Activated CD4-positive, alpha-beta T cell treated with anti-CD3 and anti-CD28 coated beads, Interleukin-2, amount 50 U/mL, for 48 hours (primary cell): ENCODE measurements around the gene SEL1L2.

ENCODE experiments used
- DNase-seq, 2 experiments: peaks; one replicate each; pipeline ENCODE4 v3.0.0-alpha.2; 2020

Gene SEL1L2

DNA sequence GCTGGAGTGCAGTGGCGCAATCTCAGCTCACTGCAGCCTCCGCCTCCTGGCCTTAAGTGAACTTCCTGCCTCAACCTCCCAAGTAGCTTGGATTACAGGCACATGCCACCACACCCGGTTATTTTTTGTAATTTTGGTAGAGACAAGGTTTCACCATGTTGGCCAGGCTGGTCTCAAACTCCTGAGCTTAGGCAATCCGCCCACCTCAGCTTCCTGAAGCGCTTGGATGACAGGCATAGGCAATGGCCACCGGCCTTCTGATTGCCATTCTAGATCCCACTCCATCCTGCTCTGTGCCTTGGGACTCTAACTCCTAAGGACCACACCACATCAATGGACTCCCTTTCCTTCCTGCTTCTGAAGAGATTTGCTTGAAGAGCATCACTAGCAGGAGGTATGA lies 60.6 kb downstream of the SEL1L2 start:
- DNase-seq = no peak

DNA sequence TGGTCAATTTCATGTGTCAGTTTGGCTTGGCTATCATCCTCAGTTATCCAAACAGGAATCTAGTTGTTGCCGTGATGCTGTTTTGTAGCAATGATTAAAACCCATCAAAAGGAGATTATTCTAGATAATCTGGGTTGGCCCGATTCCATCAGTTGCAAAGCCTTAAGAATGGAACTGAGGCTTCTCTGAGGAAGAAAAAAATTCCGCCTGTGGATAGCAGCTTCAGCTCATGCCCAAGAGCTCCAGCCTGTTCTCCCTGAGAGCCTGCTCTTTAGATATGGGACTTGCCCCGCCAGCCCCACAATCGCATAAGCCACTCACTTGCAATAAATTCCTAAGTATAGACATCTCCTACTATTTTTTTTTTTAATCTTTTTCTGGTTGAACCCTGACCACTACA lies 61.5 kb downstream of the SEL1L2 start:
- no peak for DNase-seq

DNA sequence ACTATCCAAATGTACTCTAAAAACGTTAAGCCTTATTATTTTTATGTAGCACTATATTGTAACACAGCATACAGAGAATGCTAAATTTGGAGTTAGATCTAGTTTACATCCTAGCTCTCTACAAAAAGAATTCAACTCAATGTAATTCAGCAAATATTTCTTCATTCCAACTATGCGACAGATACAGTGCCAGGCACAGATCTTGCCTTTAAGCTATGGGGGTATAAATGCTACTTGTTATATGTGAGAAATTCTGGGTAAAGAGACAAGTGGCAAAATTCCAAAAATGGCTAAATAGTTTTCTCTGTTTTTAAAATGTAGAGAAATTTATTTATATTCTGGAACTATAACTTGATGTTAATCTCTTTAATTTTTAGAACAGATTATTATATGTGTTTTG lies 63.2 kb downstream of the SEL1L2 start:
- DNase-seq = no peak

DNA sequence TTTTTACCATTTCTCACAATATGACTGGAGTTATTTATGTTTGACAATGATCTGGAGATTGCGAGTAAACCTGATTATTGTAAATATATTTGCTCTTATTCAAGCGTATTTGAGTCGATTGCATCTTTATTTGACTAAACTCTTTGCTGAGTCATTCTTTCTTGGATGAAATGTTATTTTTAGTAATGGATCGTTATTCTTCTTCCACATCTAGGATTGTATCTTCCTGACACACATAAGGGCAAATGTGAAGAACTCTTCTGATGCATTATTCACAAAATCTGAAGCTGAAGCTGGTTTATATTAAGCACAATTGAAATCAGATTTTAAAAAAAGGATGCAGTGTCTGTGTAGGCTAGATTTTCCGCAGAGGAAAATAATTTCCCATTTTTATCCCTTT lies 68.2 kb downstream of the SEL1L2 start:
- DNase-seq = no peak

DNA sequence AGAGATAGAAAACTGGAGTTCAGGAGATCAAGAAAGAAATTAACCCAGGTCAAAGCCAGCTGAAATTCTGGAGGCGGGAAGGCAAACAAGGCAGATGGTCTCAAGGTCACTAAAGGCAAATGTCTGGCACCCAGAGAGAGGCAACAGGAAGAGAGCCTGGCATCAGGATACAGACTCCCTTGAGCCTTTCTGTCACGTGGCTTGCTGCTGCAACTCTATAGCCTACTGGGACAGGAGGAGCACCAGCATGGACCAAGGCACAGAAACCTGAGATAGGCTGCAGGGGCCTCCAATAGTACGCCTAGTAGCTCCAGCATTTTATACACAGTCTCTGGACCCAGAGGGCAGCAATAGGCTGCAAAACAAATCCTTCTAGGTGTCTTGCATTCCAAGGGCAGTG lies 75.1 kb downstream of the SEL1L2 start:
- DNase-seq = no peak

DNA sequence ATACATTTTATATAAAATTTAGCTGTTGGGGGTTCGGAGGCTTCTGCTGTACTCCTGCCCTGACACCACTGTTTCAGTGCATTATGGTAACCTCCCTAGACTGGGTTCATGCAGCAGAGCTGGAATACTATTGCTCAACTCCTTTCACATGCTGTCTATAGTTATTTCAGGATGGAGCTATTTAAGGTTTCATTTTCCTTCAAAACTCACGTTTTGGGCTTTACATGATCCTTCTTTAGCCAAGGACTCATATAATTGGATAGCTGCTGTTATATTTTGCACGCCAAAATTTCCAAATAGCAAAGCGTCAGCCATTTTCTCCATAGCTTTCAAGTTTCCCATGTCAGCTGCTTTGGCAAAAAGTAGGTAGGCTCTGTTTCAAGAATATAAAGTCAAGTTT lies 76.8 kb downstream of the SEL1L2 start:
- no peak for DNase-seq

DNA sequence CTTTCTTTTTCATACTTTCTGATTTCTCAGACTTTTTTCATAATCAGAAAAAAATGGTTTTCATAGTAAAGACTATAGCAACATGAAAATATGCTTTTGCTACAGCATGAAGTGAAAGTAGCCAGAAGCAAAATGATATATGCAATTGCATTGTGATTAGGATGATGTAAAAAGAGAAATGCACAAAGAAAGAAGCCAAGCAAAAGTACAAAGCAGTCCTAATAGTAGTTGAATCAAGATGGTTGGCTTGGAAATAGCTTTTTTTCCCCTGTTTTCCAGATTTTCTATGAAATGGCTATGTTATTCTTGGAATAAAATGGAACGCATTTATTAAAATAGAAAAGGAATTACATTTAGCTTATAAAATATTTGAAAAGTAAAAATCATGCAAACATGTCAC lies 77.3 kb downstream of the SEL1L2 start:
- DNase-seq = no peak

DNA sequence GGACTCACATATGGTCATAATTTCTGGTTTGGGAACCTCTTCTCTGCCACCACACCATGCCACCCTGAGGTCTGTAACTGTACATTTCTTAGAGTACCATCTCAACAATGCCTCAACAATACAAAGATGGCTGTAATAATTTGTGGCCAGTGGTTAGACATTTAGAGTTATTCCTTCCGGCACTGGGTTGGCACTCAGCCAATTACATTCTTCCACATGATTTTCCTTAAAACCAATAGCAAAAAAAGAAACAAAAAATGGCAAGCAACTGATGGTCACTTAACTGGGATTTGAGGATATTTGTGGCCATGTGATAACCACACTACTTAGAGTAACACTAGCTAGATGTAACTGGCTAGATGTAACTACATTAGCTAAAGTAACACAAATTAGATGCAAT lies 79.9 kb downstream of the SEL1L2 start:
- DNase-seq = no peak

DNA sequence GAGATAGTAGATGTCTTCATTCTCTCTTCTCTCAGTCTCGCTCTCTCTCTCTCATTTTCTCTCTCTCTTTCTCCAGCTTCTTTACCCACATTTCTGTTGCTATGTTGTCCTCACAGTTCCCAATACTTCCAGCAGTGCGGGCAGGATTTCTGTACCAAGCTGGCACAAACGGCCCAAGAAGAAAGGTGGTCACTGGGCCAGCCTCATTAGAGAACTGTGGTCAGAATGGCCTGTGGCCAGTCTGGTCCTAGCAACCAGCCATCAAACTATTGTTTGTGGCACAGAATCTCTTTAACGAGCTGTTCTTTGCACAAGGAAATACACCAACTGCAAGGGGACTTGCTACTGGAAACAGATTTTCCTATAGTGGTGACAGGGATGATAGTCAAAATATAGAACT lies 81.3 kb downstream of the SEL1L2 start:
- no peak for DNase-seq

DNA sequence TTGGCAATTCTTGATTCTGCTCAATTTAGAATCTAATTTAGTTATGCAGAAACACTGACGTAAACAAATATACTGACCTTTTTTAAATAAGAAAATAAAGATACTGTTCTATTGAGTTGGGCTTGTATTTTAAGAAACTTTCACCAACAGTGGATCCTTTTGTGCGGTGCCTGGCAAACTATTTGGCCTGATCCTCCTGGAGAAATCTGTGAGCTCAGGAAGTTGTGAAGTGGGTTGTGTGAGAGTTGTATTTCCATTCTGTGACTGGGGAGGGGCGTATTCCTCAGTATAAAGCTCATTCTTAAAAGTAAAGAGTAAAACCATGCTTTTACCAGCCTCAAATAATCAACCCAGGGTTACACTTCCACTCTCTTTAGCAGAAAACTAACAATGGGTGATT lies 85.6 kb downstream of the SEL1L2 start:
- DNase-seq = no peak

DNA sequence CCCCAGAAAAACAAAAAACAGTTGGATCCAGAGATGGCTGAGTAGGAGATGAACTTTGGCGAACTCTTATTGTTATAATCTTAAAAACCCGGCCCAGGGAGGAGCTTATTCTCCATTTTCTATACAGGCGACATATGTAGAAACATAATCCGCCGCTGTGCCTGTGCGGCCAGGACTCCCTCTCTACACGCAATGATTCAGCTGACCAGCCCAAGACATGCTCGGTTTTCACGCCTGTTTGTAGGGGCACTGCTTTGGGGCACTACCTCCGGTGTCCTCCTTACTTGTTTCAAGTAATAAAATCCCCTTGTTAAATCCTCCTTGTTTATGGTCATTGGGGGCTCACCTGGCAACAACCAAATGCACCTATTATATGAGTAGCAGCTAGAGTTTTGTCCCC lies 89.9 kb downstream of the SEL1L2 start:
- no peak for DNase-seq

DNA sequence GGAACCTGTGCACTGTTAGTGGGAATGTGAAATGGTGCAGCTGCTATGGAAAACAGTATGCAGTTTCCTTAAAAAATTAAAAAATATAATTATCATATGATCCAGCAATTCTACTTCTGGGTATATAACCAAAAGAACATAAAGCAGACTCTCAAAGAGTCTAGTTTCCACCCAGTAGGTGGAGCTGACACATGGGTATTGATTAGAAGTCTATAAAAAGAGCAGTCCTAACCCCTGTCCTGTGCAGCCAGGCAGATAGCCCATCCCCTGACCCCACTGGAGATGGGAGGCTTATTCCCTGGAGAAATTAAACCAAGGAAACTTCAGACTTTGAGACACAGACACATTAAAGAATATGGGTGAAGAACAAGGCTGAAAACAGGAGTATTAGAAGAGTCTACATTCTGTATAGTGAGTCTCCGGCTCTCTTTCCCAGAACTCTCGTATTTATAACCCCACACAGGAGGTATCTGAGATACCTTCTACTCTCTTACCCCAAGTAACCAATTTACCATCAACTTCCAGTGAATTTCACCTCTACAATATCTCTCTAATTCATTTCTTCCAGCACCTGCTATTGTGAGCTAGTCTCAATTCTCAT lies 92.3 kb downstream of the SEL1L2 start:
- no peak for DNase-seq

DNA sequence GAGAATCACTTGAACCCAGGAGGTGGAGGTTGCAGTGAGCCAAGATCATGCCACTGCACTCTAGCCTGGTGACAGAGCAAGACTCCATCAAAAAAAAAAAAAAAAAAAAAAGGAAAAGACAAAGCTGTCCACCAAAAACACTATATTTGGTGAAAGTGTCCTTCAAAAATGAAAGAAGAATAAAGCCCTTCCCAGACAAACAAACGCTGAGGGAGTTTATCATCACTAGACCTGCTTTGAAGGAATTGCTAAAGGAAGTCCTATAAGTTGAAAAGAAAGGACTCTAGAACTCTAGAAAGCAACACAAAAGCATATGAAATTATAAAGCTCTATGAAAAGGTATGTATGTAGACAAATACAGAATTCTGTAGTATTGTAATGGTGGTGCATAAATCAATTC lies 98.8 kb downstream of the SEL1L2 start:
- no peak for DNase-seq

DNA sequence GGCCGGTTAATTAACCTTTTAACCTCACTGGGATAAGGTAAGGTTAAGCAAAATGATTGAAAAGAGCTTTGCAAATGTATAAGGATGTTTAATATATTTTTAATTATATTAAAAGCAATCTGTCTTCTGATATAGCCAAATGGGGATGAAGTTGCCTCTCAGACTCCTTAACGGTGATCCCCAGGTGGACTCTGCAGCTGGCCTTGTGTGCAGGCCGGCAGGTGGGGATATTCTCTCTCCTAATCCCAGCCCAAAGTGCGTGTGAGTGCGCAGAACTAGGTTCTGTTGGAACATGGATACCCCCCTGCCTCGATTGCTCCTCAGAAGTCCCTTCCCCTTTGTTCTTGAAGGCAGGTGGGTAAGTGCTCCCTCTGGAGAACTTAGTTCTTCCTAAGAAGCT lies 105.6 kb downstream of the SEL1L2 start:
- DNase-seq = no peak

DNA sequence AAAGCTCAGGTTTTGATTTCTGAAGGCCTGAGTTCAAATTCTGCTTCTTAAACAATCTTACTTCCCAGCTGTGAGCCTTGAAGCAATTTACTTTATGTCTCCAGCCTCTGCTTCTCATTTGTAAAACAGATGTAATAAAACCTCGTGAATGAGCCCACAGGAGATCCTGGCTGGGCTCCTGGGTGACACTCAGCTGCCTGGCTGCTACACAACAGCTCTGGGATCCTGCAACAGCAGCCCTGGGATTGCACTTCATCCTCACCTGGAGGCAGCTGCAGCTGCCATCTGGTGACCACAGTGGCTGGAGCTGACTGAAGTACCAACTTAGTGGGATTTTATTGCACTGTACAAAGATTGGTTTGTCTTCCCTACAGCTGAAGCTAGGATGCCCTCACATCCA lies 107.0 kb downstream of the SEL1L2 start:
- no peak for DNase-seq

DNA sequence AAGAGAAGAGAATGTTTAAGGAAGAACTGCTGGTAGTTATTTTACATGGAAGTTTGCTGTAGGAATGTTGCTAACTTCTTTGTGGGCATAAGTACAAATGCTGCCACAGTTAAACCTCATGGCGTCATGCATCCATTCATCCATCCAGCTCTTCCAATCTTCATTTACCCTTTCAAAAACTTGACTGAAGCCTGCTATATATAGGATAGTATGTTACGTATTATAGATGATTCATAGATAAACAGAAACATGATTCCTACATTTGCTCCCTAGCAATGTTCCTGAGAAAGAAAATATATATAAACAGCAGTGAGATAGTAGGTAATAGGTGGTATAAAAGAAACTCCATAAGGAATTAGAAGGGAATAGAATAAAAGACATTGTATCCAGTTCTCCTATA lies 111.8 kb downstream of the SEL1L2 start:
- DNase-seq = no peak

DNA sequence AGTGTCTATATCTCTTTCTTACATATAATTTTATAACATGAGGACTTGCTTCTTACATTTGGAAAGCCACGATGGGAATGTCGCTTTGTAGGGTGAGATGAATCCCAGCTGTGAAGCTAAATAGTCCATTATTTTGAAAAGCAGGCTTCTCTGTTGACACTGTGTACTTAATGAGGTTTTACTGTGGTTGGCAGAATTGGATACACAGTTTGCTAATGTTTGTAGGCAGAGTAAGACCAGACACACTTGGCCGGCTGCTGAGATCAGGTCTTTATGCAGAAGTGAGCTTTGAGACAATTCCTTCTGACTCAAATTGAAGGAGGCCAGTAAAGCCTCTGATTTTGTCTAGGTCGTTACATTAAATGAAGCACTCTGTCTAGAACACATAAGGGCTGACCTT lies 112.6 kb downstream of the SEL1L2 start:
- no peak for DNase-seq

DNA sequence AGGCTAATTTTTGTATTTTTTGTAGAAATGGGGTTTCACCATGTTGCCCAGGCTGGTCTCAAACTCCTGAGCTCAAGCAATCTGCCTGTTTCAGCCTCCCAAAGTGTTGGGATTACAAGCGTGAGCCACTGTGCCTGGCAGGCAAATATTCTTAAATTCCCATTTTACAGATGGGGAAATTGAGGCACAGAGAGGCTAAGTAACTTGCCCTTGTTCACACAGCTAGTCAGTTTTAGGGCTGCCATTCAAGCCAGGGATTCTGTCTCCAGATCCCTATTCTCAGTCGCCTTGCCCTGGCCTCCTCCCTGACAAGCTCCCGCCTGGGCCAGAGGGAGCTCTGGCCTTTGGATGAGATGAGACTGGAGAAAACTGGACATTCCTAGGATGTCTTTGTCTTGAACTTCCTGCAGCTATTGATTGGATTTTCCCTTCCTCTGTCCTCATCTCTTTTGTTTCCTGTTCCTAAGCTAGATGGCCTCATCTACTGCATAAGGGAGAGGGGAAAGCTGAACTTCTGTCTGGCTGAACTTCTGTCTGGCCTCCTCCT lies 115.1 kb downstream of the SEL1L2 start:
- DNase-seq = no peak

DNA sequence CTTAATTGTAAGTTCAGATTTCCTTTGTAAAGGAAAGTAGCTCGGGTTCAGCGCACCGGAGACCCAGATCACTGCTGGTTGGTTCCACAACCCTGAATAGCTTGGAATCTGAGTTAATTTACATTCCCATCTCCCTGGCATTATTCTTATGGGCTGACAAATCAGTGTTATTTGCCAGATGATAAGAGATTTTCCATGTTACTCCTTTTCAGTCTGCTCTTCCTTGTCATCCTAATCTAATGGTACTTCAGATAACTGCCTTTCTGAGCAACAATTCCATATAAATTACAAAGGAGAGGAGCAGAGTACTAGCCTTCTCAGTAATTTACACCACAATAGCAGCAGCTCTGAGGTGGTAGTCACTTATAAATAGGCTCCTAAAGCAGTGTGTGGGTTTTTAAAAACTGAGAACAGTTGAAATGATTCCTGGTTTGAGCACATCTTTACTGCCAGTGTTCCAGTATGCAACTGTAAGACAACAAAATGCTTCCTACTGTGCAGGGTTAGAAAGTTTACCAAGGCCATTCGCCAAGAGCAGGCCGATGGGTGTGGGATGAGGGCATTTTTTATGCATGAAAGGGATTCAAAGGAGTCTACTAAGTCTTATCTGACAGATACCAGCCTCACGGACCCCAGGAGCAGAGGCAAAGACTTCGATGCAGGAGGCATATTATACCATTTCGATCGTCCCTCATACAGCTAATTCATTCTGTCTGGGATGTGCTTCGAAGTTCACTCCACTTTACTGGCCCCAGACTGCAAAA lies 115.8 kb downstream of the SEL1L2 start:
- DNase-seq = no peak

DNA sequence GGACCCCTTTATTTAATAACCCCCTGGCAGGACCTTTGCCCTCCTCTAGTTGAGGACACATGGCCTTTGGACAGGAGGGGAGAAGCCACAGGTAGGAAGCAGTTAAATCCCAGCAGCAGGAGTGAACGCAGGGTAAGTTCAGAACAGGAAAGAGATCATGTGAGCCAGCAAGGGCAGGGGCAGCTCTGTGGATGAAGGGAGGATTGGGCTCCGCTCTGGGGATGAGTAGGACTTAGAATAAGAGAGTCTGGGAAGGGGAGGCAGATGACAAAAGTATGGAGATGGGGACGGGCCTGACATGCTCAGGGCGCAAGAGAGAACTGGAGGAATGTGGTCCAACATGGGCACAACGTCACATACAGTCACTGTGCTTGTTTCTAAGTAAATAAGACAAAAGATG lies 116.6 kb downstream of the SEL1L2 start:
- no peak for DNase-seq

DNA sequence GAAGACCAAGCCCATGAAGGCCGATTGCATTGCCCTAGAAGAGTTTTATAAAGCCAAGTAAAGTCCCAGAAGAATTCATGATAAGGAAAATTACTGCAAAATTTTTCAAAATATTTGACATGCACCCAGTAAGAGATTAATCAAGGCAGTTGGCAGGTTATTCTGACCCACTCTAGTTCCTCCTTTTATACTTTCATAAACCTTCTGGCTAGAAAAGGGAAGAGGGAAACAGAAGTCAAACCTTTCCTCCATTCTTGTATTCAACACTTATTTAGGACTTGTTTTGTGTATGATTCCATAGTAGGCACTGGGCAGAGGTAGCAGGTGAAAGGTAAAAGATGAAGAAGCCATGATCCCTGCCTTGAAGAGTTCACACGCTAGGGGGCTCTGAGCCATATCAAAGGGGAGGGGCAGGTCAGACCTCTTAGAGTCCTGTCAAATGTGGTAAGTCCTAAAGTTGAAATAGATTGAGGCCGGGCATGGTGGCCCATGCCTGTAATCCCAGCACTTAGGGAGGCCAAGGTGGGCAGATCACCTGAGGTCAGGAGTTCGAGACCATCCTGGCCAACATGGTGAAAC lies 120.2 kb downstream of the SEL1L2 start:
- no peak for DNase-seq

DNA sequence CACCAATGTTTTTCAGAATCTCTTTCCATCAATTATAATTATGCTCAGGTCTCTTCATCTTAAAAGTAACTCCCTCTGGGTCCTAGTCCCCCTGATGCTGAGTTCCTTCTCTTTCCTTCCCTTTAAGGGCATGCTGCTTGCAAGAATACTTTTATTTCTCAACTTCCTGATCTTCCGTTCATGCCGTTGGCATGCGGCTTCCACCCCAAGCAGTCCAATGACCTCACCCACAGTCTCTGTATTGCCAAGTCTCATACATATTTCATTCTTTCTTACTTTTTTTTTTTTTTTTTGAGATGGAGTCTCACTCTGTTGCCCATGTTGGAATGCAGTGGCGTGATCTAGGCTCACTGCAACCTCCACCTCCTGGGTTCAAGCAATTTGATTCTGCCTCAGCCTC lies 122.1 kb downstream of the SEL1L2 start:
- no peak for DNase-seq

DNA sequence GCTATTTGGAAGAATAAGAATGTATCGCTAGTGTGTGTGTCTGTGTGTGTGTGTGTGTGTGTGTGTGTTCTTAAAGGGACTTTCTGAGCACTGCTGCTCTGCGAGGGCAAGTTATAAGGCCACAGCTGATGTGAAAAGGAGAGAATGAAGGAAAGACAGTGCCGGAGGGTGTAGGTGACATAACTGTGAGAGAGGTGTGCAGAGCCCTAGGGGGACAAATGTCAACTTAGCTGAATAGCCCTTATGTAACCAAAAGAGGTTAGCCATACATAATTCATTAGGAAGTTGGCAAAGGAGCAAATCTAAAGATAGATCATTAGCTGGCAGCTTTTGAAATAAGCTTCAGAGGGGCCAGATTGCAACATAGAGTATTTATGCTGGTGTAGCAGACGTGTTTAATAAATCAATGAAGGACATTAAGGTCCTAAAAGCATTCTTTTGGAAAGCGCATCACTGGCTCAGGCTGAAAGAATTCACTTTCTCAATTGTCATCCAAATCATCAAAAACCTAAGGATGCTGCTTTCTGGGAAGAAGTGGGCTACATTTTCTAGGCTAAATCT lies 124.5 kb downstream of the SEL1L2 start:
- DNase-seq = no peak

DNA sequence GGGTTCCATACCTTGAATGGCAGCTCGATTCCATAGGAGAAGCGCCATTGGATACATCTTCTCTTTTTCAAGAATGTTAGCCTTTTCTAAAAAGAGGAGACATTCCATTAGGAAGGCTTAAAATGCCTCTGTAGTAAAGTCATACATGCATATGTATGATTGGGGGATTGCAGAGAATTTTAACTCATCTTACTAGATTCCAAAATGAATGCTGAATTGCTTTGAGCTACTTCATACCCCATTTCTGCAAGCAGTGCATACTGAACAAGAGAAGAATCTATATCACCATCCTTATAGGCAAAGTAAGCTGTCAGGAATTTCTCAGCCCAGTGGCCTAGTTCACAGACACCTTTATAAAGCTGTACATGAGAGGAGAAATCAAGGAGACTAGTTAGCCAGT lies 125.3 kb downstream of the SEL1L2 start:
- DNase-seq = no peak
